Measurements from ENCODE around the gene MAD1L1.

DNA sequence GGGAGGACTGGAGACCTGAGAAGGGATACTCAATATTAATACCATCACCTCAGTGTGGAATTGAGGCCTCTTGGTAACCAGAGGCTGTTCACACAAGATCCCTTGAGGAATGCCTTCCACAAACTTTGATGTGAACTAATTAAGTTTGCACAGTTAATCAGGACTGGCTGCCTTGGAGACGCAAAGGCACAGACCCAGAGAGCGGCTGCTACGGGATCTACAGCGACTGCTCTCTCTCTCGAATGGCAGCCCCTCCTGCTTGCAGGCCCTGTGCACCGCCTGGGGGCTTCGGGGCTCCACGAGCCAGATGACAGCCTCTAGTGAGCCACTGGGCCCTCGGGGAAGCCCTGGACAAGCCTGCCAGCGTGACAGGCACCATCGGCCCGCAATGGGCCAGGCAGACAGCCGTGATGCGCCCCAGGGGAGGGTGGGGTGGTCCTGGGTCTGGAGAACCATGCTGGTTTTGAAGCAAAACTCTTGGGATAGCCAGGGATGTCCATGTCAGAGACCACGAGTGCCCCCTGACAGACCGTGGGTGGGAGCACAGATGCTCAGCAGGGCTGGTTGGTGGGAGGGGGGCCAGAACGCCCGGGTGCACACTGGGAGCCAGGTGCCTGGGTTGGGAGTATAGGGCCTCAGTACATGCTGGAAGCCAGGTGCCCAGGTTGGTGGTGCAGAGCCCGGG lies 367.0 kb downstream of the MAD1L1 start:
- no peak for TF ChIP-seq POLR2A (IDR thresholded peaks at IDR 0.05; ENCODE audit: low read depth, low read length)
- TF ChIP-seq TAF1 (IDR thresholded peaks at IDR 0.05; ENCODE audit: borderline replicate concordance, low read depth, low read length): no peak
- TF ChIP-seq POLR2AphosphoS5 (IDR thresholded peaks at IDR 0.05; ENCODE audit: low read depth, low read length): no peak
